ENCODE data around the gene KMT2B.

DNA sequence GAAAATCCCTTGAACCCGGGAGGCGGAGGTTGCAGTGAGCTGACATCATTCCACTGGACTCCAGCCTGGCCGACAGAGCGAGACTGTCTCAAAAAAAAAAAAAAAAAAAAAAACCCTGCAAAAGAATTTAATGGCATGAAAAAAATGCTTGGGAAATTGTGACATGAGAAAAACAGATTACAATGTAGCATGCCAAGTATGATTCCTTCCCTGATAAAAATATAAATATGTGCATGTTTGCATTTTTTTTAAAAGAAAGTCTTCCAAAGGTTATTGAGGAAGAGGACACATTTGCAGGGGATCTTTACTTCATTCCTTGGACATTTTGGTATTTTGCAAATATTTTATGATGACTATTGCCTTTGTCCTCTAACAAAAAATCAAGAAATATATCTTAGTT is 28.0 kb upstream of the KMT2B start:
- TF ChIP-seq, protein P1, sequence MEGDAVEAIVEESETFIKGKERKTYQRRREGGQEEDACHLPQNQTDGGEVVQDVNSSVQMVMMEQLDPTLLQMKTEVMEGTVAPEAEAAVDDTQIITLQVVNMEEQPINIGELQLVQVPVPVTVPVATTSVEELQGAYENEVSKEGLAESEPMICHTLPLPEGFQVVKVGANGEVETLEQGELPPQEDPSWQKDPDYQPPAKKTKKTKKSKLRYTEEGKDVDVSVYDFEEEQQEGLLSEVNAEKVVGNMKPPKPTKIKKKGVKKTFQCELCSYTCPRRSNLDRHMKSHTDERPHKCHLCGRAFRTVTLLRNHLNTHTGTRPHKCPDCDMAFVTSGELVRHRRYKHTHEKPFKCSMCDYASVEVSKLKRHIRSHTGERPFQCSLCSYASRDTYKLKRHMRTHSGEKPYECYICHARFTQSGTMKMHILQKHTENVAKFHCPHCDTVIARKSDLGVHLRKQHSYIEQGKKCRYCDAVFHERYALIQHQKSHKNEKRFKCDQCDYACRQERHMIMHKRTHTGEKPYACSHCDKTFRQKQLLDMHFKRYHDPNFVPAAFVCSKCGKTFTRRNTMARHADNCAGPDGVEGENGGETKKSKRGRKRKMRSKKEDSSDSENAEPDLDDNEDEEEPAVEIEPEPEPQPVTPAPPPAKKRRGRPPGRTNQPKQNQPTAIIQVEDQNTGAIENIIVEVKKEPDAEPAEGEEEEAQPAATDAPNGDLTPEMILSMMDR (conservative IDR thresholded peaks at IDR 0.05; ENCODE audit: low read depth in 2 of 2), result no peak
- TF ChIP-seq POLR2AphosphoS5 (IDR thresholded peaks at IDR 0.05; ENCODE audit: low read depth) (no peak), JUNB (IDR thresholded peaks at IDR 0.05; ENCODE audit: unreplicated experiment) (no peak), EZH2 (IDR thresholded peaks at IDR 0.05; ENCODE audit: low read depth, unreplicated experiment) (no peak), EZH2phosphoT487 (IDR thresholded peaks at IDR 0.05; ENCODE audit: unreplicated experiment) (no peak), STAT1 (IDR thresholded peaks at IDR 0.05; ENCODE audit: unreplicated experiment) (no peak)
- TF ChIP-seq, protein P2, sequence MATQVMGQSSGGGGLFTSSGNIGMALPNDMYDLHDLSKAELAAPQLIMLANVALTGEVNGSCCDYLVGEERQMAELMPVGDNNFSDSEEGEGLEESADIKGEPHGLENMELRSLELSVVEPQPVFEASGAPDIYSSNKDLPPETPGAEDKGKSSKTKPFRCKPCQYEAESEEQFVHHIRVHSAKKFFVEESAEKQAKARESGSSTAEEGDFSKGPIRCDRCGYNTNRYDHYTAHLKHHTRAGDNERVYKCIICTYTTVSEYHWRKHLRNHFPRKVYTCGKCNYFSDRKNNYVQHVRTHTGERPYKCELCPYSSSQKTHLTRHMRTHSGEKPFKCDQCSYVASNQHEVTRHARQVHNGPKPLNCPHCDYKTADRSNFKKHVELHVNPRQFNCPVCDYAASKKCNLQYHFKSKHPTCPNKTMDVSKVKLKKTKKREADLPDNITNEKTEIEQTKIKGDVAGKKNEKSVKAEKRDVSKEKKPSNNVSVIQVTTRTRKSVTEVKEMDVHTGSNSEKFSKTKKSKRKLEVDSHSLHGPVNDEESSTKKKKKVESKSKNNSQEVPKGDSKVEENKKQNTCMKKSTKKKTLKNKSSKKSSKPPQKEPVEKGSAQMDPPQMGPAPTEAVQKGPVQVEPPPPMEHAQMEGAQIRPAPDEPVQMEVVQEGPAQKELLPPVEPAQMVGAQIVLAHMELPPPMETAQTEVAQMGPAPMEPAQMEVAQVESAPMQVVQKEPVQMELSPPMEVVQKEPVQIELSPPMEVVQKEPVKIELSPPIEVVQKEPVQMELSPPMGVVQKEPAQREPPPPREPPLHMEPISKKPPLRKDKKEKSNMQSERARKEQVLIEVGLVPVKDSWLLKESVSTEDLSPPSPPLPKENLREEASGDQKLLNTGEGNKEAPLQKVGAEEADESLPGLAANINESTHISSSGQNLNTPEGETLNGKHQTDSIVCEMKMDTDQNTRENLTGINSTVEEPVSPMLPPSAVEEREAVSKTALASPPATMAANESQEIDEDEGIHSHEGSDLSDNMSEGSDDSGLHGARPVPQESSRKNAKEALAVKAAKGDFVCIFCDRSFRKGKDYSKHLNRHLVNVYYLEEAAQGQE (IDR thresholded peaks at IDR 0.05; ENCODE audit: unreplicated experiment), result no peak
- TF ChIP-seq, protein P3, sequence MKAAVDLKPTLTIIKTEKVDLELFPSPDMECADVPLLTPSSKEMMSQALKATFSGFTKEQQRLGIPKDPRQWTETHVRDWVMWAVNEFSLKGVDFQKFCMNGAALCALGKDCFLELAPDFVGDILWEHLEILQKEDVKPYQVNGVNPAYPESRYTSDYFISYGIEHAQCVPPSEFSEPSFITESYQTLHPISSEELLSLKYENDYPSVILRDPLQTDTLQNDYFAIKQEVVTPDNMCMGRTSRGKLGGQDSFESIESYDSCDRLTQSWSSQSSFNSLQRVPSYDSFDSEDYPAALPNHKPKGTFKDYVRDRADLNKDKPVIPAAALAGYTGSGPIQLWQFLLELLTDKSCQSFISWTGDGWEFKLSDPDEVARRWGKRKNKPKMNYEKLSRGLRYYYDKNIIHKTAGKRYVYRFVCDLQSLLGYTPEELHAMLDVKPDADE (IDR thresholded peaks at IDR 0.05), result no peak
- TF ChIP-seq, protein P4, sequence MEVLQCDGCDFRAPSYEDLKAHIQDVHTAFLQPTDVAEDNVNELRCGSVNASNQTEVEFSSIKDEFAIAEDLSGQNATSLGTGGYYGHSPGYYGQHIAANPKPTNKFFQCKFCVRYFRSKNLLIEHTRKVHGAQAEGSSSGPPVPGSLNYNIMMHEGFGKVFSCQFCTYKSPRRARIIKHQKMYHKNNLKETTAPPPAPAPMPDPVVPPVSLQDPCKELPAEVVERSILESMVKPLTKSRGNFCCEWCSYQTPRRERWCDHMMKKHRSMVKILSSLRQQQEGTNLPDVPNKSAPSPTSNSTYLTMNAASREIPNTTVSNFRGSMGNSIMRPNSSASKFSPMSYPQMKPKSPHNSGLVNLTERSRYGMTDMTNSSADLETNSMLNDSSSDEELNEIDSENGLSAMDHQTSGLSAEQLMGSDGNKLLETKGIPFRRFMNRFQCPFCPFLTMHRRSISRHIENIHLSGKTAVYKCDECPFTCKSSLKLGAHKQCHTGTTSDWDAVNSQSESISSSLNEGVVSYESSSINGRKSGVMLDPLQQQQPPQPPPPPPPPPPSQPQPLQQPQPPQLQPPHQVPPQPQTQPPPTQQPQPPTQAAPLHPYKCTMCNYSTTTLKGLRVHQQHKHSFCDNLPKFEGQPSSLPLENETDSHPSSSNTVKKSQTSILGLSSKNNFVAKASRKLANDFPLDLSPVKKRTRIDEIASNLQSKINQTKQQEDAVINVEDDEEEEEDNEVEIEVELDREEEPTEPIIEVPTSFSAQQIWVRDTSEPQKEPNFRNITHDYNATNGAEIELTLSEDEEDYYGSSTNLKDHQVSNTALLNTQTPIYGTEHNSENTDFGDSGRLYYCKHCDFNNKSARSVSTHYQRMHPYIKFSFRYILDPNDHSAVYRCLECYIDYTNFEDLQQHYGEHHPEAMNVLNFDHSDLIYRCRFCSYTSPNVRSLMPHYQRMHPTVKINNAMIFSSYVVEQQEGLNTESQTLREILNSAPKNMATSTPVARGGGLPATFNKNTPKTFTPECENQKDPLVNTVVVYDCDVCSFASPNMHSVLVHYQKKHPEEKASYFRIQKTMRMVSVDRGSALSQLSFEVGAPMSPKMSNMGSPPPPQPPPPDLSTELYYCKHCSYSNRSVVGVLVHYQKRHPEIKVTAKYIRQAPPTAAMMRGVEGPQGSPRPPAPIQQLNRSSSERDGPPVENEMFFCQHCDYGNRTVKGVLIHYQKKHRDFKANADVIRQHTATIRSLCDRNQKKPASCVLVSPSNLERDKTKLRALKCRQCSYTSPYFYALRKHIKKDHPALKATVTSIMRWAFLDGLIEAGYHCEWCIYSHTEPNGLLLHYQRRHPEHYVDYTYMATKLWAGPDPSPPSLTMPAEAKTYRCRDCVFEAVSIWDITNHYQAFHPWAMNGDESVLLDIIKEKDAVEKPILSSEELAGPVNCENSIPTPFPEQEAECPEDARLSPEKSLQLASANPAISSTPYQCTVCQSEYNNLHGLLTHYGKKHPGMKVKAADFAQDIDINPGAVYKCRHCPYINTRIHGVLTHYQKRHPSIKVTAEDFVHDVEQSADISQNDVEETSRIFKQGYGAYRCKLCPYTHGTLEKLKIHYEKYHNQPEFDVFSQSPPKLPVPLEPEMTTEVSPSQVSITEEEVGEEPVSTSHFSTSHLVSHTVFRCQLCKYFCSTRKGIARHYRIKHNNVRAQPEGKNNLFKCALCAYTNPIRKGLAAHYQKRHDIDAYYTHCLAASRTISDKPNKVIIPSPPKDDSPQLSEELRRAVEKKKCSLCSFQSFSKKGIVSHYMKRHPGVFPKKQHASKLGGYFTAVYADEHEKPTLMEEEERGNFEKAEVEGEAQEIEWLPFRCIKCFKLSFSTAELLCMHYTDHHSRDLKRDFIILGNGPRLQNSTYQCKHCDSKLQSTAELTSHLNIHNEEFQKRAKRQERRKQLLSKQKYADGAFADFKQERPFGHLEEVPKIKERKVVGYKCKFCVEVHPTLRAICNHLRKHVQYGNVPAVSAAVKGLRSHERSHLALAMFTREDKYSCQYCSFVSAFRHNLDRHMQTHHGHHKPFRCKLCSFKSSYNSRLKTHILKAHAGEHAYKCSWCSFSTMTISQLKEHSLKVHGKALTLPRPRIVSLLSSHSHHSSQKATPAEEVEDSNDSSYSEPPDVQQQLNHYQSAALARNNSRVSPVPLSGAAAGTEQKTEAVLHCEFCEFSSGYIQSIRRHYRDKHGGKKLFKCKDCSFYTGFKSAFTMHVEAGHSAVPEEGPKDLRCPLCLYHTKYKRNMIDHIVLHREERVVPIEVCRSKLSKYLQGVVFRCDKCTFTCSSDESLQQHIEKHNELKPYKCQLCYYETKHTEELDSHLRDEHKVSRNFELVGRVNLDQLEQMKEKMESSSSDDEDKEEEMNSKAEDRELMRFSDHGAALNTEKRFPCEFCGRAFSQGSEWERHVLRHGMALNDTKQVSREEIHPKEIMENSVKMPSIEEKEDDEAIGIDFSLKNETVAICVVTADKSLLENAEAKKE (CRISPR knock-in tag; IDR thresholded peaks at IDR 0.05), result no peak
